GM12878 (cell line): ENCODE measurements around the gene SHROOM2. TPM values are rescaled to one million over a fixed set of nuclear protein-coding genes. Genes with fewer than 3 reads are reported as not detected.

Source experiments
- BCL3 ChIP-seq: IDR thresholded peaks from 2 replicates; pipeline ENCODE4 v1.6.1; 2011; ENCODE audit warnings: borderline replicate concordance, low read depth, mild to moderate bottlenecking, moderate library complexity, low read length; ENCODE audit not compliant: insufficient read depth, poor library complexity, severe bottlenecking
- BRCA1 ChIP-seq: IDR thresholded peaks from 2 replicates; pipeline ENCODE4 v1.6.1; 2011; ENCODE audit warnings: low read depth, low read length, improper control_type of control experiment
- CEBPZ ChIP-seq: fragments of 150-350 bp; IDR thresholded peaks from 2 replicates; pipeline ENCODE4 v1.6.1; 2016; ENCODE audit warnings: low read depth, low read length
- JUND ChIP-seq: IDR thresholded peaks from 2 replicates; pipeline ENCODE4 v1.6.1; 2012; ENCODE audit warnings: low read depth, mild to moderate bottlenecking, low read length, improper control_type of control experiment, moderate library complexity
- KLF5 ChIP-seq: fragments of 450-650 bp; IDR thresholded peaks from 2 replicates; pipeline ENCODE4 v1.6.1; 2014; ENCODE audit warnings: mild to moderate bottlenecking; ENCODE audit not compliant: partially characterized antibody
- NBN ChIP-seq: fragments of 450-650 bp; IDR thresholded peaks from 2 replicates; pipeline ENCODE4 v1.6.1; 2016
- RELA ChIP-seq: fragments of 450-650 bp; IDR thresholded peaks from 2 replicates; pipeline ENCODE4 v1.8.0; 2014; ENCODE audit warnings: borderline replicate concordance; ENCODE audit not compliant: partially characterized antibody
- SMAD1 ChIP-seq: fragments of 450-650 bp; IDR thresholded peaks from 2 replicates; pipeline ENCODE4 v1.6.1; 2018; ENCODE audit warnings: mild to moderate bottlenecking, low read depth; ENCODE audit not compliant: partially characterized antibody
- SMAD5 ChIP-seq: IDR thresholded peaks from 2 replicates; pipeline ENCODE4 v1.6.1; 2016; ENCODE audit warnings: antibody characterized with exemption, low read depth
- ZBTB40 ChIP-seq: fragments of 450-650 bp; IDR thresholded peaks from 2 replicates; pipeline ENCODE4 v1.6.1; 2016; ENCODE audit warnings: mild to moderate bottlenecking, moderate library complexity, borderline replicate concordance
- polyA plus RNA-seq, 11 experiments: library from polyadenylated mRNA; depleted of rRNA in 4 of 11; unstranded in 6 of 11; stranded (reverse) in 5 of 11; fragments of >200 nt; fragmentation: Nextera tagmentation in 4 of 11; fragmentation: Illumina TruSeq in 1 of 11; extraction: Ambion mirVana in 4 of 11; extraction: Trizol in 1 of 11; gene quantifications; 1 replicate in 1 of 11; 2 replicates in 10 of 11; pipeline versions ENCODE4 v1.2.1 to v1.2.3, GENCODE V29; 2011 to 2016; ENCODE audit warnings: inconsistent platforms in 2 of 11, missing spikeins in 2 of 11, low read depth in 1 of 11
- total RNA-seq, 4 experiments: library from RNA; depleted of rRNA in 3 of 4; stranded (reverse); fragments of >200 nt in 3 of 4; fragmentation: Illumina TruSeq in 1 of 4; extraction: Trizol in 1 of 4; gene quantifications; 2 replicates each; pipeline versions ENCODE4 v1.2.1 to v1.2.3, GENCODE V29; 2013 to 2021
- TF ChIP-seq, protein P1 (sequence below): fragments of 450-650 bp; IDR thresholded peaks from 2 replicates; pipeline ENCODE4 v1.6.1; 2017; ENCODE audit warnings: mild to moderate bottlenecking
- TF ChIP-seq, protein P2 (sequence below): fragments of 450-650 bp; IDR thresholded peaks from 2 replicates; pipeline ENCODE4 v1.6.1; 2014; ENCODE audit warnings: mild to moderate bottlenecking

SHROOM2 gene
- total and polyA plus RNA-seq, 10 of the 15 experiments (the other 5 are each of a cell fraction or from before 2014, with no cell fraction given) = under 0.01 to 0.15 (median 0.09) TPM; not detected in 2

DNA sequence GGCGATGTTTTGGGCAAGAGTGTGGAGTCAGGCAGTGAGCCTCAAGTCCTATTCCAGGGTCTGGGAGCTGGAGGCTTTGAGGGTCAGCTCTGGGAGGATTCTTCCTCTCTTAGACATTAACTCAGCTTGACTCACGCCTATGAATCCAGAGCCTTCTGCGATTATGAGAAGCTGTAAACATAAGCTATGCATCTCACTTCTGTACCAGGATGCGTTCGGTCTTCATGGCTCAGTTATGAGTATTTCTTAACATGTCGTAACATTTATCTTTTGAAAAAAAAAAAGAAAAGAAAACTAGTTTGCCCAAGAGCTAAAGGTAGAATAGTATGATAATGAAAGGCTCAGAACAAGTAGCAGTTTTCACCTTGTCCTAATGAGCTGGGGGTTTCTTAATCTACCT lies 4.6 kb downstream of the SHROOM2 start (continued):
- TF ChIP-seq CEBPZ (no peak), BRCA1 (no peak), BCL3 (no peak), JUND (no peak), NBN (no peak), SMAD5 (no peak), RELA (no peak), SMAD1 (no peak), ZBTB40 (no peak), KLF5 (no peak)
- TF ChIP-seq, protein P1, sequence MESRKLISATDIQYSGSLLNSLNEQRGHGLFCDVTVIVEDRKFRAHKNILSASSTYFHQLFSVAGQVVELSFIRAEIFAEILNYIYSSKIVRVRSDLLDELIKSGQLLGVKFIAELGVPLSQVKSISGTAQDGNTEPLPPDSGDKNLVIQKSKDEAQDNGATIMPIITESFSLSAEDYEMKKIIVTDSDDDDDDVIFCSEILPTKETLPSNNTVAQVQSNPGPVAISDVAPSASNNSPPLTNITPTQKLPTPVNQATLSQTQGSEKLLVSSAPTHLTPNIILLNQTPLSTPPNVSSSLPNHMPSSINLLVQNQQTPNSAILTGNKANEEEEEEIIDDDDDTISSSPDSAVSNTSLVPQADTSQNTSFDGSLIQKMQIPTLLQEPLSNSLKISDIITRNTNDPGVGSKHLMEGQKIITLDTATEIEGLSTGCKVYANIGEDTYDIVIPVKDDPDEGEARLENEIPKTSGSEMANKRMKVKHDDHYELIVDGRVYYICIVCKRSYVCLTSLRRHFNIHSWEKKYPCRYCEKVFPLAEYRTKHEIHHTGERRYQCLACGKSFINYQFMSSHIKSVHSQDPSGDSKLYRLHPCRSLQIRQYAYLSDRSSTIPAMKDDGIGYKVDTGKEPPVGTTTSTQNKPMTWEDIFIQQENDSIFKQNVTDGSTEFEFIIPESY = no peak
- TF ChIP-seq, protein P2, sequence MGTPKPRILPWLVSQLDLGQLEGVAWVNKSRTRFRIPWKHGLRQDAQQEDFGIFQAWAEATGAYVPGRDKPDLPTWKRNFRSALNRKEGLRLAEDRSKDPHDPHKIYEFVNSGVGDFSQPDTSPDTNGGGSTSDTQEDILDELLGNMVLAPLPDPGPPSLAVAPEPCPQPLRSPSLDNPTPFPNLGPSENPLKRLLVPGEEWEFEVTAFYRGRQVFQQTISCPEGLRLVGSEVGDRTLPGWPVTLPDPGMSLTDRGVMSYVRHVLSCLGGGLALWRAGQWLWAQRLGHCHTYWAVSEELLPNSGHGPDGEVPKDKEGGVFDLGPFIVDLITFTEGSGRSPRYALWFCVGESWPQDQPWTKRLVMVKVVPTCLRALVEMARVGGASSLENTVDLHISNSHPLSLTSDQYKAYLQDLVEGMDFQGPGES = no peak
